Measurements from ENCODE around the gene ENTREP1. TPM values are rescaled to one million over a fixed set of nuclear protein-coding genes. Genes with fewer than 3 reads are reported as not detected.

ENTREP1 gene
- total RNA-seq, 1 experiment from 2014 or later = 21.3 TPM

DNA sequence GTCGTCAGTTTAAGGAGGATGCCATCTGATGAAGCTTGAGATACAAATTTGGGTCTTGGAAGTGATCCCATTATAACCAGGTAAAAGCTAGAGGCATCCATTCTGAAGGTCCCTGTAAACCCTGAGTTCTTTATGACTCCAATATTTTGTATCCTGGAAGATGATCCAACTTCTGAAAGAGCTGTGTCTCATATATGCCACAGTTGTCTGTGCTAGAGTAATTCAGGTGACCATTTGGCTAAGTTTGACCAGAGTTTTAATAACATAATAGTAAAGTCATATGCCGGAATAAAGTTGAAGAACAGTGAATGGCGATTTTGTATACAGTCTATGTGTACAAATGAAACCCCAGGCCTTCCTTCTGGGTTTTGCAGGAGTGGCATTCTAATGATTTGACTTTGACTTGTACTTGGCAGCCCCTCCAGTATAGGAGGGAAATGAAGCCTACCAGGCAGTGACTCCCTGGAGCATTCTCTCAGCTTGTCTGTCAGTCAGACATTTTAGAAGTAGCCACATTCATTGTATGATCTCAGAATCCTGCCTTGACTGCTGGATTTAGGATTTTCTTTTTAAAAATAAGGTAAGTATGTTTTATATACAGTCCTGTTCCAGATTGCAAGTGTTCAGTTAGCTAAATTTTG is 39.6 kb downstream of the ENTREP1 start:
- Histone ChIP-seq H3K4ac (ENCODE audit: low read depth, low read length) (no peak overlapping the region), H3K18ac (ENCODE audit: insufficient read length, low read depth, low read length) (no peak overlapping the region), H4K91ac (ENCODE audit: insufficient read length, low read depth, low read length) (no peak overlapping the region), H2AFZ (ENCODE audit: low read length) (no peak overlapping the region), H2BK5ac (ENCODE audit: insufficient read length, low read length) (no peak overlapping the region), H4K20me1 (ENCODE audit: control insufficient read depth, insufficient read depth, insufficient read length) (no peaks in the 10 kb centered on the region), H2BK120ac (ENCODE audit: low read depth, low read length, poor library complexity, severe bottlenecking) (no peak overlapping the region), H3K4me2 (ENCODE audit: insufficient read depth, insufficient read length, low read length) (no peak overlapping the region), H2BK20ac (ENCODE audit: low read depth, low read length, poor library complexity, severe bottlenecking) (no peak overlapping the region), H3K9ac (ENCODE audit: extremely low read depth, insufficient read length, low read length) (no peak overlapping the region), H3K9me3 (ENCODE audit: control insufficient read depth, low read depth, low read length) (no peaks in the 10 kb centered on the region), H3K23ac (ENCODE audit: insufficient read length, low read depth, low read length) (no peak overlapping the region), H2BK15ac (ENCODE audit: low read depth, low read length) (no peak overlapping the region), H3K23me2 (ENCODE audit: insufficient read length, low read depth, low read length, poor library complexity, severe bottlenecking) (no peaks in the 10 kb centered on the region), H3T11ph (ENCODE audit: low read length) (no peak overlapping the region), H3K4me1 (ENCODE audit: insufficient read depth, low read length) (no peaks in the 10 kb centered on the region), H2AK5ac (ENCODE audit: insufficient read length, low read length) (no peak overlapping the region), H4K5ac (ENCODE audit: insufficient read length, low read depth, low read length) (no peak overlapping the region), H4K8ac (replicated peaks; ENCODE audit: insufficient read length, low read depth, low read length) (no peak overlapping the region), H3K79me1 (ENCODE audit: insufficient read depth, low read depth, low read length, poor library complexity, severe bottlenecking) (no peaks in the 10 kb centered on the region), H3K79me2 (ENCODE audit: insufficient read depth, low read length) (no peaks in the 10 kb centered on the region; the same call in 1 of the 2 replicates), H3K56ac (ENCODE audit: insufficient read length, low read depth, low read length) (no peak overlapping the region), H3K27me3 (ENCODE audit: insufficient read depth, low read length) (no peaks in the 10 kb centered on the region), H3K14ac (ENCODE audit: insufficient read depth, low read length) (no peak overlapping the region), H2BK12ac (ENCODE audit: insufficient read length, low read depth, low read length) (no peak overlapping the region), H3K27ac (ENCODE audit: insufficient read length, low read depth, low read length) (no peak overlapping the region)
- no peak overlapping the region for H3K27ac Mint-ChIP-seq
- no peak for DNase-seq
- H3K4me3 Mint-ChIP-seq = no peak overlapping the region
- H3K36me3 Mint-ChIP-seq (ENCODE audit: insufficient read depth in 1 of 3, low read depth in 3 of 3) = peaks cover 0 to 4% (median 3%) of the 10 kb centered on the region in 3 experiments; a peak in 4 of 7 replicates
- H3K27me3 Mint-ChIP-seq (ENCODE audit: low read depth) = no peaks in the 10 kb centered on the region
- WGBS (ENCODE audit: extremely low coverage, insufficient read length, low lambda C conversion rate) = no CpG with 5 or more reads among the region's 3 CpGs
- H3K9me3 Mint-ChIP-seq = peaks cover 3 to 4% of the 10 kb centered on the region in 2 experiments; a peak in 2 of 5 replicates
- peaks cover 0 to 8% of the 10 kb centered on the region in 2 experiments; a peak in 2 of 4 replicates for H3K4me1 Mint-ChIP-seq
- TF ChIP-seq, protein P1, sequence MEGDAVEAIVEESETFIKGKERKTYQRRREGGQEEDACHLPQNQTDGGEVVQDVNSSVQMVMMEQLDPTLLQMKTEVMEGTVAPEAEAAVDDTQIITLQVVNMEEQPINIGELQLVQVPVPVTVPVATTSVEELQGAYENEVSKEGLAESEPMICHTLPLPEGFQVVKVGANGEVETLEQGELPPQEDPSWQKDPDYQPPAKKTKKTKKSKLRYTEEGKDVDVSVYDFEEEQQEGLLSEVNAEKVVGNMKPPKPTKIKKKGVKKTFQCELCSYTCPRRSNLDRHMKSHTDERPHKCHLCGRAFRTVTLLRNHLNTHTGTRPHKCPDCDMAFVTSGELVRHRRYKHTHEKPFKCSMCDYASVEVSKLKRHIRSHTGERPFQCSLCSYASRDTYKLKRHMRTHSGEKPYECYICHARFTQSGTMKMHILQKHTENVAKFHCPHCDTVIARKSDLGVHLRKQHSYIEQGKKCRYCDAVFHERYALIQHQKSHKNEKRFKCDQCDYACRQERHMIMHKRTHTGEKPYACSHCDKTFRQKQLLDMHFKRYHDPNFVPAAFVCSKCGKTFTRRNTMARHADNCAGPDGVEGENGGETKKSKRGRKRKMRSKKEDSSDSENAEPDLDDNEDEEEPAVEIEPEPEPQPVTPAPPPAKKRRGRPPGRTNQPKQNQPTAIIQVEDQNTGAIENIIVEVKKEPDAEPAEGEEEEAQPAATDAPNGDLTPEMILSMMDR (conservative IDR thresholded peaks at IDR 0.05) = no peak
